Heart right ventricle (tissue), 16 donors: Measurements from ENCODE around the gene LENEP. TPM values are rescaled to one million over a fixed set of nuclear protein-coding genes. Genes with fewer than 3 reads are reported as not detected.
A peak's percentile ranks its signal among the peaks of the same experiment; 100 is the strongest.

ENCODE experiments used
- ATAC-seq, 8 donors: fragments of 200-7000 bp; cut with Tn5 transposase; one replicate each; pipeline ENCODE4 v1.9.1; 2020; ENCODE audit warnings: mild to moderate bottlenecking in 8 of 8, moderate library complexity in 8 of 8, moderate number of reproducible peaks in 1 of 8
- DNase-seq, 2 donors: peaks; one replicate each; pipeline ENCODE4 v3.0.0-alpha.2; 2020
- H3K27ac ChIP-seq, 10 donors: fragments of 200-600 bp; sonication (generic) in 2 of 10; one replicate each; pipeline versions ENCODE4 v1.5.0 to v1.8.0; 2020 to 2022; ENCODE audit warnings: mild to moderate bottlenecking in 3 of 10
- H3K27me3 ChIP-seq, 7 donors: fragments of 200-600 bp; one replicate each; pipeline ENCODE4 v1.8.0; 2021 to 2022; ENCODE audit warnings: mild to moderate bottlenecking in 2 of 7
- H3K36me3 ChIP-seq, 9 donors: fragments of 200-600 bp; sonication (generic) in 1 of 9; one replicate each; pipeline versions ENCODE4 v1.5.0 to v1.8.0; 2020 to 2022; ENCODE audit warnings: mild to moderate bottlenecking in 2 of 9
- H3K4me1 ChIP-seq, 9 donors: fragments of 200-600 bp; sonication (generic) in 1 of 9; one replicate each; pipeline versions ENCODE4 v1.5.0 to v1.8.0; 2020 to 2022; ENCODE audit warnings: mild to moderate bottlenecking in 4 of 9
- H3K4me3 ChIP-seq, 10 donors: fragments of 200-600 bp; sonication (generic) in 2 of 10; one replicate each; pipeline versions ENCODE4 v1.5.0 to v1.8.0; 2020 to 2022; ENCODE audit warnings: mild to moderate bottlenecking in 7 of 10, moderate library complexity in 2 of 10
- H3K9me3 ChIP-seq, 11 donors: fragments of 200-600 bp in 10 of 11; sonication (generic) in 2 of 11; one replicate each; pipeline versions ENCODE4 v1.5.0 to v1.8.0; 2013 to 2022; ENCODE audit warnings: mild to moderate bottlenecking in 2 of 11, control low read depth in 1 of 11, moderate library complexity in 1 of 11
- WGBS, 2 donors: extraction: QIAGEN DNeasy Blood & Tissue Kit; methylation state at CpG; one replicate each; pipeline ENCODE4 v1.1.7; 2013; ENCODE audit warnings: inconsistent platforms in 1 of 2; 5-methylcytosine and 5-hydroxymethylcytosine counted together
- intact Hi-C, 10 donors: fragments of 100-400 bp; cut with DNase I; formaldehyde crosslinking; loops; one replicate each; pipeline versions ENCODE4 v1.11.1 to v1.14.2; 2022
- polyA plus RNA-seq, 2 donors: library from polyadenylated mRNA; stranded (reverse); fragments of 200-250 nt; gene quantifications; one replicate each; pipeline ENCODE4 v1.2.3, GENCODE V29; 2013
- total RNA-seq, 10 donors: library from RNA; stranded (reverse); fragmentation: NEBNext Ultra II Directional in 3 of 10; extraction: Animal tissue kit (Norgen Biotek cat#: 25700) in 3 of 10; gene quantifications; one replicate each; pipeline versions ENCODE4 v1.2.1 to v1.2.4, GENCODE V29; 2021 to 2023
- TF ChIP-seq, protein P1 (sequence below), 9 donors: fragments of 200-600 bp; sonication (generic) in 2 of 9; IDR thresholded peaks; one replicate each; pipeline versions ENCODE4 v1.5.0 to v1.8.0; 2021 to 2022; ENCODE audit warnings: antibody characterized with exemption in 9 of 9, mild to moderate bottlenecking in 5 of 9, moderate library complexity in 1 of 9
- donor health status: Arrhythmogenic right ventricular cardiomyopathy.
- donor health status: ischemic (EF 13 %, LVEDD 7.1; RV severe dilation, severe dysfunction).
- donor health status: healthy with polysubstance abuse.
- donor health status: DM: no; HTN: yes; CAD: no.
- donor health status: DM: no; HTN: no; CAD: no.
- donor health status: ischemic (EF 25% LVEDD 6.9; RV normal size, moderate dysfunction).
- donor health status: ischemic (EF 25% LVEDD 5.7; RV mildly dilated, moderate dysfunction).
- donor health status: healthy.
- donor health status: DM: yes; HTN: yes; CAD: no.
- donor health status: Ischemic cardiomyopathy.
- donor health status: ischemic (EF 35%, LVEDD 5.7; RV mildly dilated, moderate dysfunction).
- donor health status: nonischemic (EF 11% LVEDD 7.7; RV severe dilation, severe dysfunction).
- donor health status: DM: yes; HTN: yes; CAD: no.
- donor health status: PGD.
- donor health status: ischemic (EF 29% LVEDD 5.4; RV normal size, mild dysfunction).
- donor health status: nonischemic (EF 23%, LVEDD 6.1; RV moderate dilation, normal function).

Gene LENEP
- total and polyA plus RNA-seq, 12 donors: not detected

DNA sequence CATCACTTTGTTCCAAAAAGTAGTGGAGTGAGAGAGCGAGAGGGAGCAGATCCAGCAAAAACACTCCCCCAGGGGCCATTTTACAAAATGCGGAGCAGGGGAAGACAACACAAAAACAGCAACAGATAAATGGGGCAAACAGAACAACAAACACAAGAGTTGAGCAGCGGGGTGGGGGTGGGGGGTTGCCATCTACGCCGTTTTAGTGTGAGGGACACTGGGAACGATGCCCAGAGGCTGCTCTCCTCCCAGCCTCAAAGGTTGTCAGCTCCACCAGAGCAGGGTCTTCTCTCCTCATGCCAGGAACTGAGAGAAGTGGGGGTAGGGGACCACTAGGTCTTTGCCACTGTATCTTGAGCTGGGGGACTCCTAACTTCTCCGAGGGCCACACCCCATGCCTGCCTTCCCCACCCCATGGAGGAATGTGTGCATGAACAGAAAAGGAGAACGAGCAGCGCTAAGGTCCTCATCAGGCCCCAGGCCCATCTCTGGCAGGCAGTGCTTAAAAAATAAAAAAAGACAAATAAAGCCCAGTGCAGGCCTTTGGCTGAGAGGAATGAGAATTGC, 36.2 kb upstream of the LENEP start:
- TF ChIP-seq, protein P1, sequence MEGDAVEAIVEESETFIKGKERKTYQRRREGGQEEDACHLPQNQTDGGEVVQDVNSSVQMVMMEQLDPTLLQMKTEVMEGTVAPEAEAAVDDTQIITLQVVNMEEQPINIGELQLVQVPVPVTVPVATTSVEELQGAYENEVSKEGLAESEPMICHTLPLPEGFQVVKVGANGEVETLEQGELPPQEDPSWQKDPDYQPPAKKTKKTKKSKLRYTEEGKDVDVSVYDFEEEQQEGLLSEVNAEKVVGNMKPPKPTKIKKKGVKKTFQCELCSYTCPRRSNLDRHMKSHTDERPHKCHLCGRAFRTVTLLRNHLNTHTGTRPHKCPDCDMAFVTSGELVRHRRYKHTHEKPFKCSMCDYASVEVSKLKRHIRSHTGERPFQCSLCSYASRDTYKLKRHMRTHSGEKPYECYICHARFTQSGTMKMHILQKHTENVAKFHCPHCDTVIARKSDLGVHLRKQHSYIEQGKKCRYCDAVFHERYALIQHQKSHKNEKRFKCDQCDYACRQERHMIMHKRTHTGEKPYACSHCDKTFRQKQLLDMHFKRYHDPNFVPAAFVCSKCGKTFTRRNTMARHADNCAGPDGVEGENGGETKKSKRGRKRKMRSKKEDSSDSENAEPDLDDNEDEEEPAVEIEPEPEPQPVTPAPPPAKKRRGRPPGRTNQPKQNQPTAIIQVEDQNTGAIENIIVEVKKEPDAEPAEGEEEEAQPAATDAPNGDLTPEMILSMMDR (IDR thresholded peaks at IDR 0.05): no peak
- peaks cover 0 to 21% (median 15%) of the 10 kb centered on the region in 9 donors for H3K36me3 ChIP-seq
- peak overlapping the region in 9 of 10 donors; percentile 69 to 84 (median 80) for H3K27ac ChIP-seq
- peaks cover 15 to 73% (median 57%) of the 10 kb centered on the region in 9 donors for H3K4me1 ChIP-seq
- ATAC-seq (no peak), DNase-seq (no peak)
- H3K27me3 ChIP-seq: no peaks in the 10 kb centered on the region
- no peaks in the 10 kb centered on the region for H3K9me3 ChIP-seq
- 27 to 45% methylated on average over 9 of the region's 9 CpGs for WGBS, 2 donors
- intact Hi-C loops: loop anchor here in 3 of 10 donors (5.0 to 10.0 kb wide), 3 partner anchors 58 to 95 kb away; partner anchors contain the start of gene ADAM15 (in 1 of the 3)
- peak overlapping the region in 2 of 10 donors; percentile 52 to 74 for H3K4me3 ChIP-seq

DNA sequence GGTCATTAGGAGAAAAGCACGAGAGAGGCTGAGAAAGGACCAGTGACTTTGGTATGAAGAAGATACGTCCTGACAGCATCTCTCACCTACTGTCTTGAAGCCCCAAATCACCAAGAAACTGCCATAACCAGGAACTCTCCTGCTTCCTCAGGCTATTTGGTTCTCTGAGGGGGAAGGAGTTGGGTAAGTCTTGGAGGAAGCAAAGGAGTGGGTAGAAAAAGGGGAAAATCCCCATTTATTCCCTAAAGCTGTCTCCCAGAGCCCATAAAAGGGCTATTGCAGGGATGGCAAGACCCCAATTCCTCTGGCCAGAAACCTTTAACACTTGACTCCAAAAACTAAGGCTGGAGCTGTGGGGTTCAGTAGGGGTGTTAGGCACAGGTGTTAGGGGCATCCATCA, 35.4 kb upstream of the LENEP start:
- ATAC-seq (no peak), DNase-seq (no peak)
- H3K27me3 ChIP-seq: no peaks in the 10 kb centered on the region
- peaks cover 23 to 73% (median 59%) of the 10 kb centered on the region in 9 donors for H3K4me1 ChIP-seq
- H3K9me3 ChIP-seq: no peaks in the 10 kb centered on the region
- H3K36me3 ChIP-seq: peaks cover 0 to 27% (median 17%) of the 10 kb centered on the region in 9 donors
- intact Hi-C loops: loop anchor here in 3 of 10 donors (5.0 to 10.0 kb wide), 3 partner anchors 57 to 94 kb away; partner anchors contain the start of gene ADAM15 (in 1 of the 3)
- H3K4me3 ChIP-seq: no peak overlapping the region
- 74 to 78% methylated on average over 2 of the region's 2 CpGs for WGBS, 2 donors
- TF ChIP-seq, protein P1 (IDR thresholded peaks at IDR 0.05): no peak
- peak overlapping the region in 1 of 10 donors; percentile 78 for H3K27ac ChIP-seq

DNA sequence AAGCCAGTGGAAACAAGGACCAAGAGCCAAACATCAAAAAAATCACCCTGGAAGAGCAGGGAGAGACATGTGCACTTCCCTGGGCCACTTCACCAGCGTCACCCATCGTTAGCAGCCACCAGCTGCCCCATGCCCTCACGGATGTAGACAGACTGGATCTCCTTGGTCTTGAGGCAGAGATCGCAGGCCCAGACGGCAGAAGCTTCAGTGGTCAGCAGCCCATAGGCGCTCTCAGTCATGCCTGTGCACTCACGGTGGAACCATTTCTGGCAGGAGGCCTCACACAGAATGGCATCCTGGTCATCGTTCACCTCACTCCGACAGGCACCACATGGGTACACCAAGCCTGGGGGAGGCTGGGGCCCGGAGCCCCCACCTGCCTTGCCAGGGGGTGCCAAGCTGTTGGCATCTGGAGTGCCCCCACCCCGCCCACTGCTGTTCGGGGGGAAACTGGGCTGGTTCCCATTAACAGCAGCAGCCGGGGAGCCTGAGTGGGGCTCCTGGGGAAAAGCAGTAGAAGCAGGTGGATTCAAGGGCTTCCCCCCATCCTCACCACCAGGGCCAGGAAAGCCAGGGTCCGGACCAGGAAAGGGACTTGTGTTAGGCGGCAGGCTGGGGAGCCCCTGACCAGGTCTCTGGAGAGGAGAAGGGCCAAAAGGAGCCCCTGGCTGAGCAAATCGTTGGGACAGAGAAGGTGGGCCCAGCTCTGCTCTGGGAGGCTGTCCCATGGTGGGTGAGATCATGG, 34.5 kb upstream of the LENEP start:
- 87 to 89% methylated on average over 16 of the region's 16 CpGs for WGBS, 2 donors

DNA sequence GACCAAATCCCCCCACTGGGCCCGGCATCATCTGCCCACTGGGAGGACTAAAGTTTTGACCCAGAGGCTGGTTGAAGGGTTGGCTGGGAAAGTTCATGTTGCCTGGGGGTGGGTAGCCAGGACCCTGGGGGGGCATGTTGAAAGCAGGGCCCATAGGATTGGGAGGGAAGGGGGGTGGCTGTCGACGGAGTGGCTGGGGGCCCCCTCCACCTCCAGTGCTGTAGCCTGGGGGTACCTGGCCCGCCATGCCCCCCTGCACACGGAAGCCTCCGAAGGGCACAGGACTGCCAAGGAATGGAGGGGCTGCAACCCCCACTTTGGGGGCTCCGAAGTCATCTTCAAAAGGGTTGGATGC, 34.0 kb upstream of the LENEP start:
- WGBS, 2 donors: 86 to 94% methylated on average over 7 of the region's 7 CpGs
- ATAC-seq (no peak), DNase-seq (no peak)
- TF ChIP-seq, protein P1 (IDR thresholded peaks at IDR 0.05): no peak
- Histone ChIP-seq H3K36me3 (peaks cover 0 to 40% (median 24%) of the 10 kb centered on the region in 9 donors), H3K27ac (no peak overlapping the region), H3K4me1 (peaks cover 20 to 60% (median 48%) of the 10 kb centered on the region in 9 donors), H3K27me3 (no peaks in the 10 kb centered on the region), H3K9me3 (no peaks in the 10 kb centered on the region), H3K4me3 (no peak overlapping the region)
- intact Hi-C loops: loop anchor here in 3 of 10 donors (5.0 to 10.0 kb wide), 3 partner anchors 55 to 93 kb away; partner anchors contain the start of gene ADAM15 (in 1 of the 3)

More for the DNA sequence above, 34.5 kb upstream of the LENEP start:
- no peak overlapping the region for H3K27ac ChIP-seq
- no peak overlapping the region for H3K4me3 ChIP-seq
- H3K36me3 ChIP-seq: peaks cover 0 to 35% (median 24%) of the 10 kb centered on the region in 9 donors
- TF ChIP-seq, protein P1 (IDR thresholded peaks at IDR 0.05): no peak
- H3K27me3 ChIP-seq: no peaks in the 10 kb centered on the region
- peaks cover 20 to 66% (median 53%) of the 10 kb centered on the region in 9 donors for H3K4me1 ChIP-seq
- intact Hi-C loops: loop anchor here in 3 of 10 donors (5.0 to 10.0 kb wide), 3 partner anchors 56 to 93 kb away; partner anchors contain the start of gene ADAM15 (in 1 of the 3)
- H3K9me3 ChIP-seq: no peaks in the 10 kb centered on the region
- no peak for ATAC-seq
- DNase-seq: no peak
